Adrenal gland (tissue), 19 donors: Measurements from ENCODE around the gene S100G. TPM values are rescaled to one million over a fixed set of nuclear protein-coding genes. Genes with fewer than 3 reads are reported as not detected.
"Not testable (repeated sequence)": the region's sequence is repeated elsewhere in the genome, so short reads cannot be mapped to it uniquely, and the experiment has no call there.

Source experiments
- DNase-seq, 7 donors: peaks; one replicate each; pipeline ENCODE4 v3.0.0-alpha.2; 2019 to 2020
- H3K27ac ChIP-seq, 5 donors: fragments of 200-600 bp; sonication (generic) in 4 of 5; 1 replicate in 3 of 5; 2 replicates in 2 of 5; pipeline versions ENCODE4 v1.5.1 to v1.8.0; 2016 to 2020; ENCODE audit warnings: mild to moderate bottlenecking in 1 of 5
- H3K27me3 ChIP-seq: fragments of 200-600 bp; 2 replicates; pipeline ENCODE4 v1.8.0; 2021
- H3K36me3 ChIP-seq, 2 donors: fragments of 200-600 bp; replicated peaks in 1 of 2; 1 replicate in 1 of 2; 2 replicates in 1 of 2; pipeline versions ENCODE4 v1.5.1 to v1.8.0; 2018 to 2022
- H3K4me1 ChIP-seq, 2 donors: fragments of 200-600 bp; replicated peaks in 1 of 2; 1 replicate in 1 of 2; 2 replicates in 1 of 2; pipeline versions ENCODE4 v1.5.1 to v1.8.0; 2018 to 2021
- H3K4me3 ChIP-seq, 4 donors: fragments of 200-600 bp; sonication (generic) in 3 of 4; one replicate each; pipeline ENCODE4 v1.5.1; 2016 to 2018
- H3K9me3 ChIP-seq, 3 donors: fragments of 200-600 bp; sonication (generic) in 1 of 3; replicated peaks in 1 of 3; 1 replicate in 2 of 3; 2 replicates in 1 of 3; pipeline versions ENCODE4 v1.5.1 to v1.8.0; 2016 to 2021
- POLR2A ChIP-seq, 2 donors: fragments of 450-650 bp; IDR thresholded peaks; one replicate each; pipeline ENCODE4 v1.6.1; 2017; ENCODE audit warnings: antibody characterized with exemption in 2 of 2, mild to moderate bottlenecking in 2 of 2, moderate library complexity in 1 of 2
- WGBS, 4 donors: extraction: QIAGEN DNeasy Blood & Tissue Kit in 2 of 4; methylation state at CpG; one replicate each; pipeline versions ENCODE4 v1.1.5 to v1.1.7; 2013 to 2017; 5-methylcytosine and 5-hydroxymethylcytosine counted together
- intact Hi-C, 2 donors: fragments of 100-400 bp; cut with DNase I; formaldehyde crosslinking; loops; one replicate each; pipeline versions ENCODE4 v1.14.1 to v1.15.0; 2022 to 2023
- long read RNA-seq, 10 donors: library from polyadenylated mRNA in 3 of 10; unstranded in 2 of 10; stranded (forward) in 1 of 10; transcript quantifications; one replicate each; pipeline ENCODE4 v2.0.0 and lab custom pipeline, GENCODE V29; 2021 to 2026
- polyA plus RNA-seq, 3 donors: library from polyadenylated mRNA; stranded (reverse); fragments of 200-250 nt in 2 of 3; fragments of 350-450 nt in 1 of 3; fragmentation: Illumina TruSeq in 1 of 3; extraction: RNeasy Lipid Tissue Mini Kit (QIAGEN cat#74804) in 1 of 3; gene quantifications; one replicate each; pipeline ENCODE4 v1.2.3, GENCODE V29; 2013 to 2014
- total RNA-seq, 9 donors: library from RNA; depleted of rRNA in 4 of 9; stranded (reverse); fragments of >200 nt in 4 of 9; fragments of 120-200 nt in 1 of 9; fragmentation: NEBNext Ultra II Directional in 1 of 9; extraction: Animal tissue kit (Norgen Biotek cat#: 25700) in 1 of 9; gene quantifications; one replicate each; pipeline versions ENCODE4 v1.1.0 to v1.2.4, GENCODE V29; 2013 to 2023
- TF ChIP-seq, protein P1 (sequence below), 6 experiments: fragments of 450-650 bp in 4 of 6; fragments of 200-600 bp in 2 of 6; sonication (generic) in 1 of 6; IDR thresholded peaks; 1 replicate in 5 of 6; 2 replicates in 1 of 6; pipeline versions ENCODE4 v1.5.1 to v1.8.0; 2016 to 2021; ENCODE audit warnings: antibody characterized with exemption in 6 of 6, mild to moderate bottlenecking in 2 of 6, moderate library complexity in 1 of 6
- donor health status: healthy with polysubstance abuse.
- donor health status: Bipolar disorder and iron deficiency.
- donor health status: DM: yes; HTN: yes; CAD: no.
- donor health status: DM: no; HTN: no; CAD: no.
- donor health status: DM: no; HTN: no; CAD: no.
- donor health status: DM: yes; HTN: yes; CAD: no.

The S100G gene
- total RNA-seq (under 1 TPM in 1 of 9 donors, not detected in 8; 0.33 TPM), polyA plus RNA-seq (under 1 TPM in 1 of 3 donors, not detected in 2; 0.48 TPM)
- long read RNA-seq, donor 1 = 0 reads
- long read RNA-seq, donor 2 = 0 reads
- long read RNA-seq, donor 3 = 0 reads
- long read RNA-seq, donor 4 = 0 reads
- long read RNA-seq, donor 5 = 0 reads
- long read RNA-seq, donor 6 = 0 reads
- long read RNA-seq, donor 7 = 0 reads
- long read RNA-seq, donor 8 = 0 reads
- long read RNA-seq, donor 9, partial matches to known transcripts = 6 of 6 reads
- long read RNA-seq, donor 9, other reads (novel, unspliced or antisense) = 0 of 6 reads
- long read RNA-seq, donor 10 = 0 reads

- TF ChIP-seq POLR2A (IDR thresholded peaks at IDR 0.05) = no peak
- TF ChIP-seq, protein P1, sequence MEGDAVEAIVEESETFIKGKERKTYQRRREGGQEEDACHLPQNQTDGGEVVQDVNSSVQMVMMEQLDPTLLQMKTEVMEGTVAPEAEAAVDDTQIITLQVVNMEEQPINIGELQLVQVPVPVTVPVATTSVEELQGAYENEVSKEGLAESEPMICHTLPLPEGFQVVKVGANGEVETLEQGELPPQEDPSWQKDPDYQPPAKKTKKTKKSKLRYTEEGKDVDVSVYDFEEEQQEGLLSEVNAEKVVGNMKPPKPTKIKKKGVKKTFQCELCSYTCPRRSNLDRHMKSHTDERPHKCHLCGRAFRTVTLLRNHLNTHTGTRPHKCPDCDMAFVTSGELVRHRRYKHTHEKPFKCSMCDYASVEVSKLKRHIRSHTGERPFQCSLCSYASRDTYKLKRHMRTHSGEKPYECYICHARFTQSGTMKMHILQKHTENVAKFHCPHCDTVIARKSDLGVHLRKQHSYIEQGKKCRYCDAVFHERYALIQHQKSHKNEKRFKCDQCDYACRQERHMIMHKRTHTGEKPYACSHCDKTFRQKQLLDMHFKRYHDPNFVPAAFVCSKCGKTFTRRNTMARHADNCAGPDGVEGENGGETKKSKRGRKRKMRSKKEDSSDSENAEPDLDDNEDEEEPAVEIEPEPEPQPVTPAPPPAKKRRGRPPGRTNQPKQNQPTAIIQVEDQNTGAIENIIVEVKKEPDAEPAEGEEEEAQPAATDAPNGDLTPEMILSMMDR (IDR thresholded peaks at IDR 0.05) = no peak
Measured at GRCh38 chrX:16649858-16650257, at the start of gene S100G. Gene S100G, plus strand, starts transcription at chrX:16650158. Its CDS starts 849 bp downstream, at chrX:16651007.

DNA sequence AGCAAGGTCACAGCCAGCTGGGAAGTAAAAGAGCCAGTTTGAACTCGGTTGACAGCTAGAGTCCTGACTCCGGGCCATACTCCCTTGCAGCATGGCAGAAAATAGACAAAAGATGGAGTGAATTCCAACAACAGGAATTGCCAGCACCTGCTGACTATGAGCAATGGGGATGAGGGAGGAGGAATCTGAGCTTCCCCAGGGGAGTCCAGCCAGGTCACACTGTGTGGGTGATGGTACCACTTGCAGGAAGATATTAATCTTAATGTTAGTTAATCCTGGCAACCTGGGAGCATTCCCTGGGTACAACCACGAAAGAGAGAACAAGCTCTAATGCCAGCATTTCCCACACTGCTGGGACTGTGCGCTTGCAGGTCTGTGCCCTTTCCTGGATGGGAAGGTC lies 48.1 kb upstream of the S100G start:
- Histone ChIP-seq H3K4me1 (no peaks in the 10 kb centered on the region), H3K36me3 (no peaks in the 10 kb centered on the region), H3K4me3 (no peak overlapping the region), H3K27me3 (no peaks in the 10 kb centered on the region), H3K9me3 (no peaks in the 10 kb centered on the region), H3K27ac (no peak overlapping the region)
- intact Hi-C loops = no loop called here
- WGBS, 4 donors = 59 to 88% (median 73%) methylated on average over 4 of the region's 4 CpGs
- DNase-seq = no peak
- TF ChIP-seq, protein P1 (IDR thresholded peaks at IDR 0.05) = no peak
- TF ChIP-seq POLR2A (IDR thresholded peaks at IDR 0.05) = no peak

More at GRCh38 chrX:16649858-16650257, at the start of gene S100G:
- H3K4me3 ChIP-seq = no peak within 1 kb of the TSS
- H3K4me1 ChIP-seq = no peaks in the 10 kb centered on the region
- H3K27me3 ChIP-seq = peaks cover 7% of the 10 kb centered on the region
- intact Hi-C loops = no loop called here
- H3K27ac ChIP-seq = no peak within 1 kb of the TSS
- H3K9me3 ChIP-seq = no peaks in the 10 kb centered on the region
- no peaks in the 10 kb centered on the region for H3K36me3 ChIP-seq
- WGBS, 4 donors = 83 to 100% (median 94%) methylated on average over 4 of the region's 4 CpGs
- no peak for DNase-seq

DNA sequence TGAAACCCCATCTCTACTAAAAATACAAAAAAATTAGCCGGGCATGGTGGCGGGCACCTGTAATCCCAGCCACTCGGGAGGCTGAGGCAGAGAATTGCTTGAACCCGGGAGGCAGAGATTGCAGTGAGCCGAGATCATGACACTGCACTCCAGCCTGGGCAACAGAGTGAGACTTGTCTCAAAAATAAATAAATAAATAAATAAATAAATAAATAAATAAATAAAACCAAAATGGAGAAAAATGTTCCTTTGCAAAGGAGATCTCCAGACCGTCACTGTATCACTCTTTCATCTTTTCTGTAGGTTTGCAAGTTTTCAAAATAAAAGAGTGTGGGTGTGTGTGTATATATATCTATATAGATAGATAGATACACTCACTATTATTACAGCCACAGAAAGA lies 46.7 kb upstream of the S100G start:
- WGBS, 4 donors = 89 to 99% (median 91%) methylated on average over 6 of the region's 6 CpGs
- H3K36me3 ChIP-seq, H3K27ac ChIP-seq, H3K4me3 ChIP-seq, intact Hi-C loops, H3K4me1 ChIP-seq, H3K9me3 ChIP-seq, DNase-seq, H3K27me3 ChIP-seq: not testable (repeated sequence)

- H3K36me3 ChIP-seq = no peaks in the 10 kb centered on the region
- no peaks in the 10 kb centered on the region for H3K27me3 ChIP-seq
- H3K4me3 ChIP-seq = no peak overlapping the region
- no peak overlapping the region for H3K27ac ChIP-seq
- WGBS, 4 donors = 76 to 81% (median 79%) methylated on average over 4 of the region's 4 CpGs
- TF ChIP-seq POLR2A (IDR thresholded peaks at IDR 0.05) = no peak
- TF ChIP-seq, protein P1 (IDR thresholded peaks at IDR 0.05) = no peak
- H3K4me1 ChIP-seq = no peaks in the 10 kb centered on the region
- DNase-seq = no peak
- no peaks in the 10 kb centered on the region for H3K9me3 ChIP-seq
- intact Hi-C loops = no loop called here
Measured at GRCh38 chrX:16603822-16604221, 46.1 kb upstream of the S100G start.

GRCh38 chrX:16604337-16604736 lies 45.6 kb upstream of the S100G start:
- WGBS, 4 donors = 79 to 90% (median 89%) methylated on average over 2 of the region's 2 CpGs
- DNase-seq = no peak
- H3K9me3 ChIP-seq = no peaks in the 10 kb centered on the region
- no peaks in the 10 kb centered on the region for H3K4me1 ChIP-seq
- H3K4me3 ChIP-seq = no peak overlapping the region
- no peak overlapping the region for H3K27ac ChIP-seq
- intact Hi-C loops = no loop called here
- no peaks in the 10 kb centered on the region for H3K27me3 ChIP-seq
- TF ChIP-seq, protein P1 (IDR thresholded peaks at IDR 0.05) = no peak
- TF ChIP-seq POLR2A (IDR thresholded peaks at IDR 0.05) = no peak
- no peaks in the 10 kb centered on the region for H3K36me3 ChIP-seq
